Fibroblast of skin of left biceps (primary cell): ENCODE measurements around the gene CPED1.
"Not testable (repeated sequence)": the region's sequence is repeated elsewhere in the genome, so short reads cannot be mapped to it uniquely, and the experiment has no call there.

Experiments
- DNase-seq, 2 experiments: peaks; one replicate each; pipeline ENCODE4 v3.0.0-alpha.2; 2013; ENCODE audit warnings: low read depth in 2 of 2

CPED1 gene

DNA sequence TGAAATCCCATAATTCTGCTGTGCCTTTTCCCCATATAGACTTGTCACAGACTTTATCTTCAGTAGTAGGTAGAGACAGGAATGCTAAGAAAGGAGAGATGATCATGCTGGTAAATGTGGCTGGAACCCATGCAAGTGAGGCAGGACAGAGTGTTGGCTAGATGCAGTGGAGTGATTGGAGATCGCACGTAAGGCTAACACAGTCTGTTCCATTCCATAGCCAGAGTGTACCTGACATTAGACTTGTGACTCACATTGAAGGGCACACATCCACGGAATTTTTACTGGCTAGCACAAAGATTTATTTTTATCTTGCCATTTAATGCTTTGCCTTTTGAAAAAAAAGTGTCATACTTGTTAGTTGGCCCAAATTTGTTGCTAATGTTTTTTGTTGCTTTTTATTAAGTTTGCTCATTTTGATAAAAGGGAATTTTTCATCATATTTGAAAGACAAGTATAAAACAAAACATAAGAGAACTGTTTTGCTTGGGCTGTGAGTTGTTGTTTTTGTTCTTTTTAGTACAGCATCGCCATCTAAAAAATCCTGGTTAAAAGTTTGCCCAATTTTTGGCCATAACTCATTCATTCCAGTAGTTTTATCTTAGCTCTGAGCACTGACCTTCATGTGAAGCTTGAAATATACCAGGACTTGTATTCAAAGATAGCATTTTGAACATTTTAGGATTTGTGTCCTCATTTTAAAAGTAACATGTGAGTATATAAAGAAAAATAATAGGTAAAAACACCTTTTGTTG lies 81.0 kb downstream of the CPED1 start:
- no peak for DNase-seq

DNA sequence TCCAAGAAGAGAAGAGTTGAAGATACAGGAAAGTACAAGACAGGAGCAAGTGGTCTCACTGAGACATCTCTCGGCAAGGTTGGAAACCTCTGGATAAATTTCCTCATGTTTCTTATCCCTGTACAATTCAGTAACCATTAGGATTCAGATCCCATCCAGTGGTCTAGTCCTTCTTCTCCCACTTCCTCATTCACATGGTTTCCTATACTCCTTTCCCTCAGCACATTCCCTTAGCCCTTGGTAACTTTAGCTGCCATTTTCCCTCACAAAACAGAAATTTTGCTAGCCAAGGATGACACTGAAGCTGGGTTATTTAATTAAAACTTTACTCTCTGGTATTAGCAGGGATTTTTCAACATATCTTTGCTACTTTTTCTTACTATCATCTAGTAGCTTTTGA lies 82.6 kb downstream of the CPED1 start:
- no peak for DNase-seq

DNA sequence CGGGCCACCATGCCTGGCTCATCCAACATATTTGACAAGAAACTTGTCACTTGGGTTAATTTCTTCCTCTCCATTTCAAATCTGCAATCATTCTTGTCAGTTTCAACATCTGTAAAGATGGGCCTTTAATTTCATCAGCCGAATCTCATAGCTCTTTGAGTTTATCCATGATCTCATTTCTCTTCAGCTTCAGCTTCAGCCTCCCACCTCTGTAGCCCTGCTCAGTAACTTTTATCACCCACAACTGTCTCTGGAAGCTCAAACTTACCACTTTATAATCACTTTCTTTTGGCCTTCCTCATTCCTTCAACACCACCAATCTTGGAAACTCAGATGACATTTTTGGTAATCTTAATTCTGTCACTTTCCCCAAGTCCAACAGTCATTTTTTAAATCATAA lies 83.2 kb downstream of the CPED1 start:
- DNase-seq: no peak

DNA sequence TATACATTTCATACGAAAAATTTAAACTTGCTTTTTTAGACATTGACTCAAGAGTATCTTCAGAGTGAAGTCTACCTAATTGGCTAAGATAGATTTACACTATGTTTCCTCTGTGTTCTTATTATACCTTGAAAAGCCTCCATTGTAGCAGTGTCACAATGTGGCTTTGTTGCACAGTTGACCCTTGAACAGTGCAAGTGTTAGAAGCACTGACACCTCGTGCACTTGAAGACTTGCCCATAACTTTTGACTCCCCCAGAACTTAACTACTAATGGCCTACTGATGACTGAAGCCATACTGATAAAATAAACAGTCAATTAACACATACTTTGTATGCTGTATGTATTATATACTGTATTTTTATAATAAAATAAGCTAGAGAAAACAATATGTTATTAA lies 84.3 kb downstream of the CPED1 start:
- no peak for DNase-seq

DNA sequence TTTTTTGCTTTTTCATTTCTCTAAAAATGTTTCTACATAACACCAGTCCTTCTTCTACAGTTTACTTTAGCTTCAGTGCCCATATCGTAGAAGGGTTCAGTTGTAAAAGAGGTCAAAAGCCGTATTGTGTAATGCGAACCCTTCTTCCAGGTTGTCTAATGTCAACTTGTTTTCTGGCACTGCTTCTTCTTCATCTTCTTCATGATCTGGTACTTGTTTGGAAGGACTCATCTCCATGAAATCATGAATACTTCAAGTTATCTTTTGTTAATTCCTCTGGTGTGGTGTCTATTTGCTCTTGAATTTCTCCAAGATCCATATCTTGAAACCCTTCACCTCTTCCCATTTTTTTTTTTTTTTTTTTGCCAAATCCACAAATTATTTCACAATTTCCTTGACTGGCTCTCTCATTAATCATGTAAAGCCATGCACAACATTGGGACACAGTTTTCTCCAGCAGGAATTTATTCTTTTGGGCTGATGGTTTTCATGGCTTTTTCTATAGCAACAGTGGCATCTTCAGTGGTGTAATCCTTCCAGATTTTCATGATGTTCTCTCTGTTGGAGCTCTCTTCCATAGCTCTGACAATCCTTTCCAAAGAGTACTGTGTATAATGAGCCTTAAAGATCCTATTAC lies 85.1 kb downstream of the CPED1 start:
- DNase-seq: no peak

DNA sequence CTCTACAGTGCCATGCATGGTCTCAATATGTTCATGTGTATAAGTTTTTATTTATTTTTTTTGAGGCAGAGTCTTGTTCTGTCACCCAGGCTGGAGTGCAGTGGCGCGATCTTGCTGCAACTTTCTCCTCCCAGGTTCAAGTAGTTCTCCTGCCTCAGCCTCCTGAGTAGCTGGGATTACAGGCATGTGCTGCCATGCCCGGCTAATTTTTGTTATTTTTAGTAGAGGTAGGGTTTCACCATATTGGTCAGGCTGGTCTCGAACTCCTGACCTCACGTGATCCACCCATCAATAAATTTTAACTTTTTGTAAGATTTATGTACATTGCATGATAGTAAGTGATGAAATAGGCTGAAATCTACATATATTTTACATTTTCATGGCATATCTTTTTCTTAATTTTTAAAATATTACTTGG lies 86.9 kb downstream of the CPED1 start:
- not testable (repeated sequence) for DNase-seq

DNA sequence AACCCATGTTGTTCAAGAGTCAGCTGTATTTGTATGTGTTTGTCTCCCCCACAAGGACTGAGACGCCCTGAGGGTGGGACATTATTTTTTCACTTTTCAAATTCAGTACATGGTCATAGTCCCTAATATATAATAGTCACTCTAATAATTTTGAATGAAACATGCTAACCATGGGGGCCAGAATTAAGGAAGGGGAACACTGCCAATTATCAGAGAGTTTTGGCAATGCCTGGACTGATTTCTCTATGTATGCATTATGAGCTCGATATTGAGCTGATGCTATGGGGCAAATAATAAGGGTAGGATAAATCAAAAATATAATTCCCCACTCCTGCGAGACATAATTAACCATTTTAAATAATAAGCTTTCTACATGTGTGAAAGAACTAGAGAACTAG lies 87.4 kb downstream of the CPED1 start:
- no peak for DNase-seq

DNA sequence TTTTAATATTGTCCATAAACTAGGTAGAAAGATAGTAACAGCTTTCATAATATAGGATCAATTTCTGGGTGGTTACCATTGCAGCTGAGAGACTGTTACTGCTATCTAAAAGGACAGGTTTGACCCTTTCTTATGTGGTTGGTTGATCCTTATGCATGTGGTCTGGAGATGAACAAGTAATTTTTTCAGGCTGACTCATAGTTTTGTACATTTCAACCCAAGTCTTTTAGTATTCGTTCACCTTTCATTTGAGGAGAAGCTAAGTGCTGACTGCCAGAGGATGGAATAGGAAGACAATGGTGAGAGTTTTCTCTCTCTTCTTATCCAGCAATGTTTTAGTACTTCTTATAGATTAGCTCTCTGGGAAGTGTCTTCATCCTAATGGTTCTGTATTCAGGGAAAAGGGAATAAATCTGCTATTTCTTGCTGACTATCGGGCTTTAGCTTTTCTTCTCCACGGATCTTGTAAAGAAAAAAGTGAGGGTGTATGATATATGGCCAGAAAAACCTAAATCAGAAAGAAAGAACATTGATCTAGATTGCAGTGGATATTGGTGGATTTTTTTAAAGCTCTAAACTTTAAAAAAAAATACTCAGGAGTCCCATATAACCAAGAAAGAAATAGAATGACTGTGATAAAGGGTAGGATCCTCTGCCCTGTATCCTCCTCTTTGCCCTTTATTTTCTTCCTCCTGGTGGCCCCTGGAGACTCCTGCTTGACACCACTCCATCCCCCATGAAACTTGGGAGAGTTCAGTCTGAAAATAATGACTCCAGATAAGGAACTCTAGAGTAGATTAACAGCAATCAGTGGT lies 88.0 kb downstream of the CPED1 start:
- DNase-seq: peak in 1 of 2 experiments; percentile 32

DNA sequence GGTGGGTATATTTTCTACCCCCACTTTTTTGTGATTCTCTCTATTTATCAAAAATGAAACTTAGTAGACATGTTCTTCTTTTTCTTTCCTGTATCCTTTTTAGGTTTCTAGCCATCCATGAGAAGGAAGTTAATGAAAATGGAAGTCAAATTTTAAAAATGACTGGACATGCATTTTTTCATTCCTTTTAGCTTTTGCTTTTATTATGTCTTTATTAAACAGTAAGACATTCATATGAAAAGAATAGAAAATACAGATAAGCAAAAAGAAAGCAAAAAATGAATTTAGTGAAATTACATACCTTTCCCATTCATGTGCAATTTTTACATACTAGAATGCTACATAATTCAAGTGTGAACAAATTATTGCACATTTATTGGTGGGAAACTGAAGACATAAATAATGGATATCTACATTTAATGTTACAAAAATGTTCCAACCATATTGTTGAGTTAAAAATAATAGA lies 88.7 kb downstream of the CPED1 start:
- DNase-seq: no peak

DNA sequence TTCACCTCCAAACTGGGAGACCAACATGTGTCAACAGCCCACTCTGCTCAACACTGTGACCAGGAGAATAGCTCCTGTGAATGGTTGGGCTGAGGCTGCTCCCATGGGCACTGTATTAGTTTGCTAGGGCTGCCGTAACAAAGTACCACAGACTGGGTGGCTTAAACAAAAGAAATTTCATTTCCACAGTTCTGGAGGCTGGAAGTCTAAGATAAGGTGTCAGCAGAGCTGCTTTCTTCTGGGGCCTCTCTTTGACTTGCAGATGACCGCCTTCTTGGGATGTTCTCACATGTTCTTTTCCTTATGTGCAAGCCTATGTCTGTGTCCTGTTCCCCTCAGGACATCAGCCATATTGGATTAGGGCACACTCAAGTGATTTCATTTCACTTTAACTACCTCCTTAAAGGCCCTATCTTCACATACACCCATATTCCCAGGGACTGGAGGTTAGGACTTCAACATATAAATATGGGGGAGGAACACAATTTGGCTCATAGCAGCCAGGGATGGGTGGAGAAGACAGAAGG lies 90.3 kb downstream of the CPED1 start:
- no peak for DNase-seq

DNA sequence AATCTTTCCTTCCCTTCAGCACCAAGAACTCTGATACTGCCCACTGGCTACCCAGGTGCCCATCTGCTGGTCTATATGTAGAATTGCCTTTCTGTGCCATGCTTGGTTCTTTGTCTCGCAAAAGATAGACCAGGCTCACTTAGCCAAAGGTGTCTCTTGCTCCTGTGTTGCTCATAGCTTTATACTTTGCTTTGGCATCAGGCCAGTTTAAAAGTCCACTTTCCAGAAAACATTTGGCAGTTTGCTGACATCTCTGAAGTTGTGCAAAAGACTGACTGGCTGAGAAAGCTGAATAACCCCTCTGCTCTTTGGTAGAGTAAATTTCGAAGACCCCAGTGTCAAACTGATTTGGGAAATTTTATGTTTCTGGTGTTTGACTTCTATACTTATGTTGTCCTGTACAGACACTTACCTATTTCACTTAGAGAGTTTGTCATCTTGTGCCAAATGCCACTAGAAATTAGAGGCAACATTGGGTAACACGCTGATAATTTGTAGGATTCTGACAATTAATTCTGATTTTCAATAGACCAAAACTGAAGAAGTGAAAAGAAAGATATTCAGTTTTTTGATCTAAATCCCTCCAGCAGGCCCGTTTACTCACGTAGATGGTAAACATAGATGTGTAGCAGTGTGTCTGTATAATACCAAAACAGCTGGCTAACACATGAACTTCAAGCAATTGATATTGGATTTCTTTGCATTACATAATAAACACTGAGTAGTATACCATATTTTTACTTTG lies 91.1 kb downstream of the CPED1 start:
- no peak for DNase-seq

DNA sequence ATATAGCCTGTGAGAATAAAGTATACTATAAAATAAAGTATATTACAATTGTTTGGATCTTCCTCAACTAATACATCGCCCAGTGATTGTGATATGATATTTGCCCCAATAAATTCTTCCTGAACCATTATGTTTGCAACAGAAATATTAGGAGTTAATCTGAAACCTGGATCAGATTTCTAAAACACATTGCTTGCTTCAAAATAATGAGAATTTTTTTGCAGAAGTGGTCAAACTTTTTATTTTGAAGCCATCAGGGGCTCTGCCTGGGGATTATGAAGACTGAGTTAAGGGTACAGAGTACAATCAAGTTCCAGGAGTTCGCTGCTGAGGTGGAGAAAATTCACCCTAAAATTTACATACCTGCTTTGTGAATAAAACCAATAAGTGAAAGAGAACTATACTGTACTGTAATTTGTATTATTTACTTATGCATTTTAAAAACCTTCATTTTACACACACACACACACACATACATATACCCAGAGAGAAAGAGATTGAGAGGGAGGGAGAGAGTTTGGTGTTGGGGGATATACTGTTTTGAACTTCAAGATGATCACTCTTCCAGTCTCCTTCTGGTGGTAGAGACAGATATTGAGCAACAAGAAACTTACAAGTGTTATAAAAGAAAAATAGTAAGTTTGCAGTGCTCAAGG lies 91.9 kb downstream of the CPED1 start:
- DNase-seq: no peak

DNA sequence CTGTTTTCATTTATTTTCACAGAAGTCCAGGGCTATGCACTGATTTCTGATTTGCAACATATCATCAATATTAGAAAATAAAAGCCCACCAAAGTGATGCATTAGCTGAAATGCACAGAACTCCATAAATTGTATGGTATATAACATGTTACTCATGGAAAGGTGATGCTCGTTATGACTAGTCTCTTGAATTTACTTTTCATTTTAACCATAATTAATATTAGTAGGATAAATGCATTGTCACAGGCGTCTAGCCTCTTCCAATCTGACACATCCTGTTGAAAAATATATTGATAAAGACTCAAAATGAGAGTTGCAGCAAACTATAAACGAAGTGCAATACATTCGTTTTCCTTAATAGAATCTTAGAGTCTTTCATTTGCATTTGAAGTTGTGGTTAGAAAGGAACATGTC lies 92.4 kb downstream of the CPED1 start:
- no peak for DNase-seq

DNA sequence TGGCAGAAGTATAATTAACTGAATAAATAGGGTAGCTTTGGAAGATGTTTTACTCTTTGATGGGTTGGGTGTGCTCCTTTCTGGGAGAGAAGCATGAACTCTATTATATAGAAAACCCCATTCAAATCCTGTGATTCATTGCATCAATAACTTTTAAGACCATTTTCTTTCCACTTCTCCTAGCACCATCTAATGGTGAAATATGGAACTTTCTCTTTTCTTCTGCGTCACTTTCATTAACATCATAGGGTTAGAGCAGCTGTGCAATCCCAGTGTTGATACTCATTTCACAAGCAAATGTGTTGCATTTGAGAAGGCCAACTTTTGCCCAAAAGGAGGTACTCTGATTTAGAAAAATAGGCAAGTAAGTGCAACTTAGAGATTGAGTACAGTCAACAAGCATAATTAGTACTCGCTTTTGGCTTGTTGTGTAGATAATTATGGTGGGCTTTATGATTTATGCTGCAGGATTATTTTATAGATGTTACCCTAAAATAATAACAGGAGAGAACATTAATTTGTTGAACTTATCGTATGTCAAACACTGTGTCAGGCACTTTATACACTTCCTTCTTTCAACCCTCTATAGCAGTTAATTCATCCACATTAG lies 92.9 kb downstream of the CPED1 start:
- peak; percentile 51 to 56 for DNase-seq

DNA sequence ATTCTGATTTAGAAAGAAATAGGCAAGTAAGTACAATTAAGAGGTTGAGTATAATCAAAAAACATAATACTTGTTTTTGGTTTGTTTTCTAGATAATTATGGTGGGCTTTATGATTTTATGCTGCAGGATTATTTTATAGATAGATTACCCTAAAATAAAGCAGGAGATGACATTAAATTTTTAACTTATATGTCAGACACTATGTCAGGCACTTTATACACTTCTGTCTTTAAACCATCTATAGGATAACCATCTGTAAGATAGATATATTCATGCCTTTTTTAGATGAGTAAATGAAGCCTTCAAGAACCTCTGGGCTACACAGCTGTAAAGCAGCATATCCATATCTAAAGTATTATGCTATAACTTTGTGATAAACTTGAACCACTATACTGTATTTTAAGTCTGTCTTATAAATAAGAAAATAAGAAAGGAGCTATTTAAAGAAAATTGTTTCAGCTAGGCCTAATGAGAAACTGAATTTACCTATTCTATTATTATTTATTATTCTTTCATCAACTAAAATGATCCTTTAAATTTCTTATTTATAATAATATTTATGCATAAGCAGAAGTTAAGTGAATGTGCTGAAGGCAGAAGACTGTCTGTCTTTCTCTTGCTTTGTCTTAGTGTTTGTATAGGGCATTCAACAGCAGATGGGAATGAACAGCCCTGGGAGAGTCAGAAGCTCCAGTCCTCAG lies 94.0 kb downstream of the CPED1 start:
- DNase-seq: no peak

DNA sequence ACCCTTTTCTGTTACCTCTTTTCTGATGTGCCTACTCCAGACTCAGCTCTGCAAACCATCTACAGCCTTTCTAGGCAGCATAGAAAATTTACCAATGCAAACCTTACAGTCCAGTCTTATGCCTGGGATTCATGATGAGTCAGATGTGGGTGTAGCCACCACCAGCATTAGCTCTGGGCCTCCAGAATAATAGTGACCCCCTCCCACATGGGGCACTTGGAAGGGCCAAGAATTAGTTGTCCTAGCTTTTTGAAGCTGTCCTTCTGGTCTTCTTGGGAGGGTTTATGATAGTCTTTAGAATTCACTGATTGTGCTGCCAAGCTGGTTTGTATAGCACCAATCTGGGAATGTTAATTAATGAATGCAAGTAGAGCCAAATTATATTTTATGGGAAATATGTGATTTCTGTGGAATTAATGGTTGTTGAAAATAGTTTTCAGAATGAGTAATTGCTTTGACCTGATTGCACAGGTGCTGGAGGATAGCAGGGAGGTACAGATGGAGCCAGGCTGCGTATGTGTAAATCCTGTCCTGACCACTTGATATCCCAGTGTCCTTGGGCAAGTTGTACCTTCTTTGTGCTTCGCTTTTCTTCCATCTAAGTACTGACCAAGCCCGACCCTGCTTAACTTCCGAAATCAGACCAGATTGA lies 94.8 kb downstream of the CPED1 start:
- no peak for DNase-seq

DNA sequence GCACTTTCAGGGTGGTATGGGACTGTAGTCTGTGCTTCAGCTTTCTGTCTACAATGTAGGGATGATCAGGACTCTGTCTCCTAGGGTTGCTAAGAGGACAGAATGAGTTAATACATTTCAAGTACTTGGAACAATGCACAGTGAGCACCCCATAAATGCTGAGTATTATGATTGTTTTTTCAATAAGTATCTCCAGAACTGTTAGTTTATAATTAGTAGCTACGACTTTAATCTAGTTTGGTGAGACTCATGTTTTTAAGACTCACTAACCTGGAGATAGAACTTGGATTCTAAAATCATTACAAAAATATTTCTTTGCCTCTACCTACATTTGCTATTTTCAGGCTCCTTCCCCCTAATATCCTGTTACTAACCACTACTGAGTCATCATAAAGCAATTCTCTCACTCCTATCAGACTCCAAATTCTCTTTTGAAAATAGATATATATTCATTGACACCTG lies 95.3 kb downstream of the CPED1 start:
- DNase-seq: no peak

DNA sequence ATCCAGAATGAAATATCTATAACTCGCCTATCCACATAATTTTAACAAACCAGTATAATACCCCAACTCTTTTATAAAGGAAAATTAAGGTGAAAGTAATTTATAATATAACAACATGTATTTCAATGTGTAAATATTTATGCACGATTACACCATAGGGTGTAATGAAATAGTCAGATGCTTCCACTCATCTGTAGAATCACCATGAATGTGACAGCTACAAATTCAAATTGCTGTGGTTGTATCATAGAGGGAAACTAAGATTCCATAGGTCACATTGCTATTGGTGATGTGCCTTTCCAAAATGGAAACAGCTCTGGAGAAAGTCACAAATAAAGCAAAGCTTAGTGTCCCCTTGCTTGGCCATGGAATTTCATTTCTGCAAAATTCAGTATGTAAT lies 95.7 kb downstream of the CPED1 start:
- DNase-seq: no peak

DNA sequence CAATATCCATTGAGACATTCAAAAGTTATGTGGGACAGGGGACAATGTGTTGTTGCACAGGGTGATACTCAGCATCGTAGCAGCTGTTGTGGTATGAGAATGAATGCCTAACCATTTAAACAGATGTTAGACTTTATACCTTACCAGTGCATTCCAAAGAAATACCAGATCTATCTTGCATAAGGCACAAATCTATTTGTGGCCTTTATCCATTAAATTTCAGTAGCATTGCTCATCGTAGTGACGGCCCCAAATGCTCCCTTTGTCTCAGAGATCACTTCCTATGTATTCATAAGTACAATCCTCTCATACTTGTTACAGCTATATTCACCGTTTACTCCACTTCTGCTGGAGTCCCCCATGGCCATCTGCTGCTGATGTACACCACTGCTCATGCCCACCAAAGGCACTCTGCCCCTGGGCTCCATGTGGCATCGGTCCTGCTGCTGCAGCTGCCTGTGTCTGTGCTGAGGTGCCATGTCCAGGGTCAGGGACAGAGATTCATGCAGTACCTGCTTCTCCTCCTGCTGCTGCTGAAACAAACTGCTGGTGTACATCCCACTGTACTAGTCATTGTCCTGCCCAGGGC lies 96.3 kb downstream of the CPED1 start:
- peak; percentile 89 to 90 for DNase-seq
